Measurements from ENCODE around the gene DEAF1. TPM values are rescaled to one million over a fixed set of nuclear protein-coding genes. Genes with fewer than 3 reads are reported as not detected.
A peak's percentile ranks its signal among the peaks of the same experiment; 100 is the strongest.

Gene DEAF1
- total RNA-seq, 1 experiment from 2014 or later: 50.6 TPM

DNA sequence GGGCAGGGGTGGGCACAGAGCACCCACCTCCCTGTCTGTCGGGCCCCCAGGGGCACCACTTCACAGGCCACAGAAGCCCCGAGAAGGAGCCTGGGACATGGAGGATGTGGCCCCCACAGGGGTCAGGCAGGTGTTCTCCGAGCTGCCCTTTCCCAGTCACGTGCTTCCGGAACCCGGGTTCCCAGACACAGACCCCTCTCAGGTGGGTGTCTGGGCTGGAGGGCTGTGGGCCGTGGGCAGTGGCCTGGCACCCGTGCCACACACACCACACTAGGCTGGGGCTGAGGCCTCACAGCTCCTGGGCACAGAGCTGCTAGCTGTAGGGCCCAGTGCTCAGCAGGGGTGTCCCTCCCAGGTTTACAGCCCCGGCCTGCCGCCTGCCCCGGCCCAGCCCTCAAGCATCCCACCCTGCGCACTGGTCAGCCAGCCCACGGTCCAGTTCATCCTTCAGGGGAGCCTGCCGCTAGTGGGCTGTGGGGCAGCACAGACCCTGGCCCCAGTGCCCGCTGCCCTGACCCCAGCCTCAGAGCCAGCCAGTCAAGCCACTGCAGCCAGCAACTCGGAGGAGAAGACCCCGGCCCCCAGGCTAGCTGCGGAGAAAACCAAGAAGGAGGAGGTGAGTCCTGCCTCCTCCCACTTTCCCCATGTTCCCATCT lies 84.7 kb downstream of the DEAF1 start:
- Mint-ChIP-seq H3K36me3 (ENCODE audit: insufficient read depth, unreplicated experiment) (peaks cover 94% of the 10 kb centered on the region), H3K4me1 (ENCODE audit: low read depth, unreplicated experiment) (peaks cover 5% of the 10 kb centered on the region), H3K27me3 (ENCODE audit: insufficient read depth, unreplicated experiment) (no peaks in the 10 kb centered on the region), H3K27ac (ENCODE audit: unreplicated experiment) (no peak overlapping the region), H3K4me3 (ENCODE audit: unreplicated experiment) (no peak overlapping the region), H3K9me3 (ENCODE audit: unreplicated experiment) (no peaks in the 10 kb centered on the region)
- ChIA-PET CTCF (no interaction called here), POLR2A (no interaction called here)
- H3K4me3 ChIP-seq (ENCODE audit: low read depth, low read length): no peak overlapping the region
- peaks cover 20% of the 10 kb centered on the region for H3K4me1 ChIP-seq
- H3K36me3 ChIP-seq (ENCODE audit: control insufficient read depth, insufficient read depth, low read length): peaks cover 14% of the 10 kb centered on the region
- TF ChIP-seq, protein P1, sequence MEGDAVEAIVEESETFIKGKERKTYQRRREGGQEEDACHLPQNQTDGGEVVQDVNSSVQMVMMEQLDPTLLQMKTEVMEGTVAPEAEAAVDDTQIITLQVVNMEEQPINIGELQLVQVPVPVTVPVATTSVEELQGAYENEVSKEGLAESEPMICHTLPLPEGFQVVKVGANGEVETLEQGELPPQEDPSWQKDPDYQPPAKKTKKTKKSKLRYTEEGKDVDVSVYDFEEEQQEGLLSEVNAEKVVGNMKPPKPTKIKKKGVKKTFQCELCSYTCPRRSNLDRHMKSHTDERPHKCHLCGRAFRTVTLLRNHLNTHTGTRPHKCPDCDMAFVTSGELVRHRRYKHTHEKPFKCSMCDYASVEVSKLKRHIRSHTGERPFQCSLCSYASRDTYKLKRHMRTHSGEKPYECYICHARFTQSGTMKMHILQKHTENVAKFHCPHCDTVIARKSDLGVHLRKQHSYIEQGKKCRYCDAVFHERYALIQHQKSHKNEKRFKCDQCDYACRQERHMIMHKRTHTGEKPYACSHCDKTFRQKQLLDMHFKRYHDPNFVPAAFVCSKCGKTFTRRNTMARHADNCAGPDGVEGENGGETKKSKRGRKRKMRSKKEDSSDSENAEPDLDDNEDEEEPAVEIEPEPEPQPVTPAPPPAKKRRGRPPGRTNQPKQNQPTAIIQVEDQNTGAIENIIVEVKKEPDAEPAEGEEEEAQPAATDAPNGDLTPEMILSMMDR (IDR thresholded peaks at IDR 0.05; ENCODE audit: insufficient read depth in 1 of 2, low read depth in 1 of 2, low read length in 1 of 2, severe bottlenecking in 1 of 2, unreplicated experiment in 1 of 2): no peak
- no peaks in the 10 kb centered on the region for H3K27me3 ChIP-seq (replicated peaks; ENCODE audit: control insufficient read depth, insufficient read depth, low read length)
- H3K9me3 ChIP-seq: no peaks in the 10 kb centered on the region
- no peak for DNase-seq
- intact Hi-C loops (cut with micrococcal nuclease; ENCODE audit: unreplicated experiment): loop anchor here (5.0 kb wide), 1 partner anchor 33 kb away; the partner anchor contains the start of gene PHRF1
- BruUV-seq (replicated peaks): no TSS peak

DNA sequence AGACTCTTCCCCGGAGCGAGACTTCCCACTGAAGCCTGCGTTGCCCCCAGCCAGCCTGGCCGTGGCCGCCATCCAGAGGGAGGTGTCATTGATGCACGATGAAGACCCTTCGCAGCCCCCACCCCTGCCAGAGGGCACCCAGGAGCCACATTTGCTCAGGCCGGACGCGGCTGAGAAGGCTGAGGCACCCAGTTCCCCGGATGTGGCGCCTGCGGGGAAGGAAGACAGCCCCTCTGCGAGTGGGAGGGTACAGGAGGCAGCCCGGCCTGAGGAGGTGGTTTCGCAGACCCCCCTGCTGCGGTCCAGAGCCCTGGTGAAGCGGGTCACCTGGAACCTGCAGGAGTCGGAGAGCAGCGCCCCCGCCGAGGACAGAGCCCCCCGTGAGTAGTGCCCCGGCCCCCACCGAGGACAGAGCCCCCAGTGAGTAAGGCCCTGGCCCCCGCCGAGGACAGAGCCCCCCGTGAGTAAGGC lies 85.6 kb downstream of the DEAF1 start:
- no peak overlapping the region for H3K27ac Mint-ChIP-seq (ENCODE audit: unreplicated experiment)

DNA sequence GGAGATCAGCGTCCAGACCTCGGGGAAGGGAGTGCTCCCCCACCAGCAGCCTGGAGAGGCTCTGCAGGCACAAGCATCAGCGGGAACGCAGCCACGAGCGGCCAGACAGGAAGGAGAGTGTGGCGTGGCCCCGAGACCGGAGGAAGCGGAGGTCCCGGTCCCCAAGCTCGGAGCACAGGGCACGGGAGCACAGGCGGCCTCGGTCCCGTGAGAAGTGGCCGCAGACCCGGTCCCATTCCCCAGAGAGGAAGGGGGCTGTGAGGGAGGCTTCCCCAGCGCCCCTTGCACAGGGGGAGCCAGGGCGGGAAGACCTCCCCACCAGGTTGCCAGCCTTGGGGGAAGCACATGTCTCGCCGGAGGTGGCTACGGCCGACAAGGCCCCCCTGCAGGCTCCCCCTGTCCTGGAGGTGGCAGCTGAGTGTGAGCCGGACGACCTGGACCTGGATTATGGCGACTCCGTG lies 86.2 kb downstream of the DEAF1 start:
- Mint-ChIP-seq H3K4me3 (ENCODE audit: unreplicated experiment) (no peak overlapping the region), H3K36me3 (ENCODE audit: insufficient read depth, unreplicated experiment) (peaks cover 94% of the 10 kb centered on the region), H3K27ac (ENCODE audit: unreplicated experiment) (peak overlapping the region; percentile 69), H3K27me3 (ENCODE audit: insufficient read depth, unreplicated experiment) (no peaks in the 10 kb centered on the region), H3K4me1 (ENCODE audit: low read depth, unreplicated experiment) (no peaks in the 10 kb centered on the region), H3K9me3 (ENCODE audit: unreplicated experiment) (no peaks in the 10 kb centered on the region)
- Histone ChIP-seq H3K36me3 (ENCODE audit: control insufficient read depth, insufficient read depth, low read length) (peaks cover 18% of the 10 kb centered on the region), H3K4me3 (ENCODE audit: low read depth, low read length) (no peak overlapping the region), H3K27me3 (replicated peaks; ENCODE audit: control insufficient read depth, insufficient read depth, low read length) (no peaks in the 10 kb centered on the region), H3K4me1 (peaks cover 6% of the 10 kb centered on the region), H3K9me3 (no peaks in the 10 kb centered on the region)
- TSS peak; percentile 29 for BruUV-seq (replicated peaks)
- TF ChIP-seq, protein P1 (IDR thresholded peaks at IDR 0.05; ENCODE audit: insufficient read depth in 1 of 2, low read depth in 1 of 2, low read length in 1 of 2, severe bottlenecking in 1 of 2, unreplicated experiment in 1 of 2): no peak
- CTCF ChIA-PET: no interaction called here
- POLR2A ChIA-PET: interaction anchor here (0.6 kb wide), 1 partner anchor 18 kb away, joined by 3 read pairs; no protein-coding TSS in a partner anchor
- intact Hi-C loops (cut with micrococcal nuclease; ENCODE audit: unreplicated experiment): no loop called here
- no peak for DNase-seq

More for the DNA sequence above, 85.6 kb downstream of the DEAF1 start:
- H3K9me3 ChIP-seq: no peaks in the 10 kb centered on the region
- no peak overlapping the region for H3K4me3 ChIP-seq (ENCODE audit: low read depth, low read length)
- BruUV-seq (replicated peaks): no TSS peak
- ChIA-PET CTCF (no interaction called here), POLR2A (no interaction called here)
- peaks cover 18% of the 10 kb centered on the region for H3K36me3 ChIP-seq (ENCODE audit: control insufficient read depth, insufficient read depth, low read length)
- TF ChIP-seq, protein P1 (IDR thresholded peaks at IDR 0.05; ENCODE audit: insufficient read depth in 1 of 2, low read depth in 1 of 2, low read length in 1 of 2, severe bottlenecking in 1 of 2, unreplicated experiment in 1 of 2): no peak
- no peak overlapping the region for H3K4me3 Mint-ChIP-seq (ENCODE audit: unreplicated experiment)
- intact Hi-C loops (cut with micrococcal nuclease; ENCODE audit: unreplicated experiment): no loop called here
- H3K27me3 ChIP-seq (replicated peaks; ENCODE audit: control insufficient read depth, insufficient read depth, low read length): no peaks in the 10 kb centered on the region
- no peak for DNase-seq
- peaks cover 94% of the 10 kb centered on the region for H3K36me3 Mint-ChIP-seq (ENCODE audit: insufficient read depth, unreplicated experiment)
- peaks cover 2% of the 10 kb centered on the region for H3K4me1 Mint-ChIP-seq (ENCODE audit: low read depth, unreplicated experiment)
- H3K27me3 Mint-ChIP-seq (ENCODE audit: insufficient read depth, unreplicated experiment): no peaks in the 10 kb centered on the region
- no peaks in the 10 kb centered on the region for H3K9me3 Mint-ChIP-seq (ENCODE audit: unreplicated experiment)
- H3K4me1 ChIP-seq: peaks cover 11% of the 10 kb centered on the region

Measured in Caco-2 (cell line).